OCI-LY1 (cell line): ENCODE data around the gene HSPA1B.

Experiments
- CTCF ChIP-seq: fragments of 200-600 bp; sonication (generic), shearing (Covaris generic); IDR thresholded peaks from 2 replicates; pipeline ENCODE4 v1.5.1; 2017; ENCODE audit warnings: mild to moderate bottlenecking, antibody characterized with exemption, low read length, moderate library complexity, mixed read lengths
- EZH2 ChIP-seq: fragments of 200-600 bp; sonication (generic), shearing (Covaris generic); IDR thresholded peaks from 2 replicates; pipeline ENCODE4 v1.8.0; 2017; ENCODE audit warnings: borderline replicate concordance, mixed run types, mild to moderate bottlenecking, antibody characterized with exemption, low read length, moderate library complexity, mixed read lengths

- TF ChIP-seq CTCF (no peak), EZH2 (no peak)
Measured at GRCh38 chr6:31830886-31831335, 3.4 kb downstream of the HSPA1B start.
